ENCODE measurements around the gene VWF.

The VWF gene

GRCh38 chr12:5965950-5966383, 158.5 kb downstream of the VWF start:
- peak in 2 of 3 experiments; percentile 9 to 13 for DNase-seq (ENCODE audit: low read depth in 2 of 3, low spot score in 2 of 3)

- DNase-seq (ENCODE audit: low read depth in 2 of 3, low spot score in 2 of 3): no peak
Observed at GRCh38 chr12:5964913-5965900, 159.3 kb downstream of the VWF start.

GRCh38 chr12:5963515-5963914, 161.0 kb downstream of the VWF start:
- no peak for DNase-seq (ENCODE audit: low read depth in 2 of 3, low spot score in 2 of 3)

- DNase-seq (ENCODE audit: low read depth in 2 of 3, low spot score in 2 of 3): no peak
Observed at GRCh38 chr12:5960783-5961182, 163.7 kb downstream of the VWF start.

GRCh38 chr12:5956987-5957386, 167.5 kb downstream of the VWF start:
- no peak for DNase-seq (ENCODE audit: low read depth in 2 of 3, low spot score in 2 of 3)

GRCh38 chr12:5954661-5955060, 169.8 kb downstream of the VWF start:
- DNase-seq (ENCODE audit: low read depth in 2 of 3, low spot score in 2 of 3): no peak

- DNase-seq (ENCODE audit: low read depth in 2 of 3, low spot score in 2 of 3): no peak
Observed at GRCh38 chr12:5953835-5954586, 170.5 kb downstream of the VWF start.

- no peak for DNase-seq (ENCODE audit: low read depth in 2 of 3, low spot score in 2 of 3)
Observed at GRCh38 chr12:5952031-5952430, 172.4 kb downstream of the VWF start.

GRCh38 chr12:5948696-5949095, 175.8 kb downstream of the VWF start:
- DNase-seq (ENCODE audit: low read depth in 2 of 3, low spot score in 2 of 3): no peak

- no peak for DNase-seq (ENCODE audit: low read depth in 2 of 3, low spot score in 2 of 3)
Observed at GRCh38 chr12:5947006-5947405, 177.5 kb downstream of the VWF start.

GRCh38 chr12:5946388-5946787, 178.1 kb downstream of the VWF start:
- DNase-seq (ENCODE audit: low read depth in 2 of 3, low spot score in 2 of 3): no peak

GRCh38 chr12:5945071-5946008, 179.1 kb downstream of the VWF start, which contains the start of gene ANO2:
Gene ANO2, minus strand, starts transcription at chr12:5945259. Its CDS starts 42 bp downstream, at chr12:5945217.
- no peak for DNase-seq (ENCODE audit: low read depth in 2 of 3, low spot score in 2 of 3)

GRCh38 chr12:5944688-5945070, 179.8 kb downstream of the VWF start:
- no peak for DNase-seq (ENCODE audit: low read depth in 2 of 3, low spot score in 2 of 3)

- DNase-seq (ENCODE audit: low read depth in 2 of 3, low spot score in 2 of 3): no peak
Observed at GRCh38 chr12:5944053-5944452, 180.4 kb downstream of the VWF start.

GRCh38 chr12:5941907-5942306, 182.6 kb downstream of the VWF start:
- DNase-seq (ENCODE audit: low read depth in 2 of 3, low spot score in 2 of 3): no peak

GRCh38 chr12:5927732-5928516, 196.5 kb downstream of the VWF start:
- DNase-seq (ENCODE audit: low read depth in 2 of 3, low spot score in 2 of 3): no peak

- no peak for DNase-seq (ENCODE audit: low read depth in 2 of 3, low spot score in 2 of 3)
Observed at GRCh38 chr12:5925646-5926045, 198.8 kb downstream of the VWF start.

- no peak for DNase-seq (ENCODE audit: low read depth in 2 of 3, low spot score in 2 of 3)
Observed at GRCh38 chr12:5924342-5924741, 200.1 kb downstream of the VWF start.

GRCh38 chr12:5923751-5924150, 200.7 kb downstream of the VWF start:
- no peak for DNase-seq (ENCODE audit: low read depth in 2 of 3, low spot score in 2 of 3)

GRCh38 chr12:5923043-5923605, 201.3 kb downstream of the VWF start:
- DNase-seq (ENCODE audit: low read depth in 2 of 3, low spot score in 2 of 3): no peak
